ENCODE data around the gene SLMAP.

Gene SLMAP, protein sequence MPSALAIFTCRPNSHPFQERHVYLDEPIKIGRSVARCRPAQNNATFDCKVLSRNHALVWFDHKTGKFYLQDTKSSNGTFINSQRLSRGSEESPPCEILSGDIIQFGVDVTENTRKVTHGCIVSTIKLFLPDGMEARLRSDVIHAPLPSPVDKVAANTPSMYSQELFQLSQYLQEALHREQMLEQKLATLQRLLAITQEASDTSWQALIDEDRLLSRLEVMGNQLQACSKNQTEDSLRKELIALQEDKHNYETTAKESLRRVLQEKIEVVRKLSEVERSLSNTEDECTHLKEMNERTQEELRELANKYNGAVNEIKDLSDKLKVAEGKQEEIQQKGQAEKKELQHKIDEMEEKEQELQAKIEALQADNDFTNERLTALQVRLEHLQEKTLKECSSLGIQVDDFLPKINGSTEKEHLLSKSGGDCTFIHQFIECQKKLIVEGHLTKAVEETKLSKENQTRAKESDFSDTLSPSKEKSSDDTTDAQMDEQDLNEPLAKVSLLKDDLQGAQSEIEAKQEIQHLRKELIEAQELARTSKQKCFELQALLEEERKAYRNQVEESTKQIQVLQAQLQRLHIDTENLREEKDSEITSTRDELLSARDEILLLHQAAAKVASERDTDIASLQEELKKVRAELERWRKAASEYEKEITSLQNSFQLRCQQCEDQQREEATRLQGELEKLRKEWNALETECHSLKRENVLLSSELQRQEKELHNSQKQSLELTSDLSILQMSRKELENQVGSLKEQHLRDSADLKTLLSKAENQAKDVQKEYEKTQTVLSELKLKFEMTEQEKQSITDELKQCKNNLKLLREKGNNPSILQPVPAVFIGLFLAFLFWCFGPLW

DNA sequence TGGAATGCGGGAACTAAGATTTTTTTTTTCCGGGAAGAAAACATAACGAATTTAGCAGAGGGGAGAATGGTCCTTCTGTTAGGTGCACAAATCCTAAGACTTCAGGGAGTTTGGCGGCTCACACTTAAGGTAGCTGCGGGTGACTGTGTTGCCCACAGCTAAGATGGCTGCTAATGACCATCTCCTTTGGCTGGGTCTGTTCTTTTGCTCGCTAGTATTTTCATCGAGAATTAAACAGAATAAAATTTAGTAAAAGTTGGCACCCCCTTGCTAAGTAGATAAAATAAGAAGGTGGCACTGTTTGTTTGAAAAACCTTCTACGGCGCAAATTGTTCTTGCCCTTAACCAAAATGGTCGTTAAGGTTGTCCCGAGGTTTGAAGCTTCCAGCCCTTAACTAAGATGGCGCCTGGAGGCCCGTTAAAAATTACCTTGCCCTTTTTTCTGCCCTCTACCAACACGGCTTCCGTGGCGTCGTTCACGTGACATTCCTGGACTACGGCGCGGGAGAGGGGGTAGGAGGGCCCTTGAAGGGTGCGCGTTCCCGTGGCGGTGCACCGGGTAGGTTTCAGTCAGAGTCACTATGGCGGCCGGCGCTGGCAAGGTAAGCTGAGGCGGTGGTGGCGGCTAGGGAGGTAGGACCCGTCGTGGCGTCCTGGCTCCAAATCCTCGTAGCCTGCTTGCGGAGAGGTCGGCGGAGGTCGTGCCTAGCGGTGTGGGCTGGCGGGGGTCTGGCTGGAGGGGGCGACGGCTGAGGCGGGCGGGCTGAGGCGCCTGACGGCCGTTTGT lies at the start of gene SLMAP:
Gene SLMAP, plus strand, starts transcription at position 569 of the 787 bp plus-strand sequence. CDS start 1,343 bp downstream, outside the sequence.
- peak; percentile 95 for DNase-seq

DNA sequence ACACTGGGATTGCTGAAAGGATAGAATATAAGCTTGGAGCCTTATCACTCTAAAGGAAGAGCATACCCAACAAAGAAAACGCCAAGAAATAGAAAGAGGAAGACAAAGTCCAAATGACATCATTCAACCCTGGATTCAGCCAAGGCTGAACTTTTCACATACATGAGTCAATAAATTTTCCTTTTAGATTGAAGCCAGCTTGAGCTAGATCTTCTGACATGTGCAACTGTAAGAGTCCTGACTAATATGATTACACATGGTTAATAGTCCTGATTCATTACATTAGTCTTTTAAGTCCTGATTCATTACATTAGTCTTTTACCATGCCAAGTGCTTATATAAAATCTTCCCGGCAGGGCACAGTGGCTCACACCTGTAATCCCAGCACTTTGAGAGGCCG lies 49.6 kb upstream of the SLMAP start:
- peak; percentile 33 for DNase-seq

- no peak for DNase-seq
These were observed 47.1 kb upstream of the SLMAP start for GRCh38 chr3:57709031-57709430.

GRCh38 chr3:57709559-57709958 lies 46.5 kb upstream of the SLMAP start:
- no peak for DNase-seq

DNA sequence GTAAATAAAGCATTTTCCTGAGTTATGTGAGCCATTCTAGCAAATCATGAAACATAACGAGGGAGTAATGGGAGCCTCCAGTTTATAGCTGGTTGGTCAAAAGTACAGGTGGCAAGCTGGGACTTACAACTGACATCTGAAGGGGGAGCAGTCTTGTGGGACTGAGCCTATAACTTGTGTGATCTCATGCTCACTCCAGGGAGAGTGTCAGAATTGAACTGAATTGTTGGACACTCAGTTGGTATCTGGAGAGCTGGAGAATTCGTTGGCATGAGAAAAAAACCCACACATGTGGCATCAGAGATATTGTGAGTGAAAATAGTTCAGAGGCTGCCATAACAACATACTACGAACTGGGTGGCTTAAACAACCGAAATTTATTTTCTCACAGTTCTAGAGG lies 40.4 kb upstream of the SLMAP start:
- no peak for DNase-seq

DNA sequence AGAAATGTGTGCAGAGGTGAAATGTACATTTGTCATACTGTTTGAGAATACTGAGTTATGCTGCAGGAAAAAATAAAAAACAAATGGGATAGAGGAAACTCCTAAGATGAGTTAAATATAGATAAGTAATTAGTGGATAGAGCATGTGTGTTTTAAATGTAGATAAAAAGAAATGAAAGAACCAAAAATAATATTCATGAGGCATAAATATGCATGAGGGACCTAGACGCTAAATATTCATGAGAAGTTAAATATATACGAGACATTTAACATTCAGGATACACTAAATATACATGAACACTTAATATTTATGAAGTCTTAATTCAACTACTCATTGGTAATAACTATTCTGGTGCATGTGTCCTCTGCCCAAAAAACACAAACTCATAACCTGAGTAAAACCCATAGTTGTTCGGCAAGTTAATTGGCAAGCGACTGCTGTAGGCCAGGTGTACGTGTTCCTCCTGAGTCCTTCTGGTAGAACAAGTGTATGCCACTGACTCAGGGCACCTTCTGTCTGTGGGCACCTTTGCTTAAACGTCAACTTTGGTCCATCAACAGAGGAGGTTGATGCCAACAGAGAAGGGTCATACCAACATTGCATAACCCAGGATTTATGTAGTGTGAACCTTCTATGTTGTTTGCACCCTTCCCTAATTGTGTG lies 38.8 kb upstream of the SLMAP start:
- no peak for DNase-seq

GRCh38 chr3:57718118-57718517 lies 38.0 kb upstream of the SLMAP start:
- DNase-seq: no peak

DNA sequence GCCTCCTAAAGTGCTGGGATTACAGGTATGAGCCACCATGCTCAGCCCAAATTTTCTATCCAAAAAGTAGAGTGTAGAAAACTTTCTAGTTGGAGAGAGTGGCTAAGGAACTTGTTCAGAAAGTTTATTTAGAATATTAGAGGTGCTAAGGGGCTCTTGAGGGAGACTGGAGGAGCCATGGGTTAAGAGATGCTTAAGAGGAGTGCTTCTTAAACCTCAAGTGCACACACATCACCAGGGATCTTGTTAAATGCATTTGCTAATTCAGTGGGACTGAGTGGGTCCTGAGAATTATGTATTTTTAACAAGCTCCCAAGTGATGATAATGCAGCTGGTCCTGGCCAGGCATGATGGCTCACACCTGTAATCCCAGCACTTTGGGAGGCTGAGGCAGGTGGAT lies 29.7 kb upstream of the SLMAP start:
- no peak for DNase-seq

GRCh38 chr3:57727106-57727505 lies 29.0 kb upstream of the SLMAP start:
- DNase-seq: no peak

- no peak for DNase-seq
These were observed 26.6 kb upstream of the SLMAP start for GRCh38 chr3:57729334-57730045.

- no peak for DNase-seq
These were observed 25.4 kb upstream of the SLMAP start for GRCh38 chr3:57730682-57731081.

- no peak for DNase-seq
These were observed 24.8 kb upstream of the SLMAP start for GRCh38 chr3:57731311-57731710.

DNA sequence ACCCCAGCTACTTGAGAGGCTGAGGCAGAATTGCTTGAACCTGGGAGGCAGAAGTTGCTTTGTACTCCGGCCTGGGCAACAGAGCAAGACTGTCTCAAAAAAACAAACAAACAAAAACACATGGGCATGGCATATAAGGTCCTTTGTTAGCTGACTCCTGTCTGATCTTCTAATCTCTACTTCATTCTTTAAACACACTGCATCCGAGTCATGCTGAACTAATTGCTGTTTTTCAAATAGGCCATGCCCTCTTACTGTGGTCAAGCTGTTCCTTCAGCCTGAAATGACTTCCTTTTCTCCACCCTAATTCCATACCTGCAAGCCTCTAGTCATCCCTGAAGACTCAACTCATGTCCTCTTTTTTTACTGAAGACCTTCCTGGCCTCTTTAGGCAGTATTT lies 22.3 kb upstream of the SLMAP start:
- DNase-seq: no peak

- no peak for DNase-seq
These were observed 20.7 kb upstream of the SLMAP start for GRCh38 chr3:57735405-57735804.

DNA sequence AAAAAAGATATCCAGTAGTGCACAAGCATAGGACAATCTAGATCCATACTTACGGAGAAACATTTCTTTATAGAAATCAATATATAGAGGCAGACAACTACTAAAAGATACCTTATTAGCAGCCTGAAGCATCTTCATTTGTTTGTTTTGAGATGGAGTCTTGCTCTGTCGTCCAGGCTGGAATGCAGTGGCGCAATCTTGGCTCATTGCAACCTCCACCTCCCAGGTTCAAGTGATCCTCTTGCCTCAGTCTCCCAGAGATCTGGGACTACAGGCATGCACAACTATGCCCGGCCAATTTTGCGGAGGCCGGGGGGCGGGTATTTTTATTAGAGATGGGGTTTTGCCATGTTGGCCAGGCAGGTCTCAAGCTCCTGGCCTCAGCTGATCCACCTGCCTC lies 18.3 kb upstream of the SLMAP start:
- no peak for DNase-seq

GRCh38 chr3:57738391-57738790 lies 17.7 kb upstream of the SLMAP start:
- DNase-seq: no peak

- DNase-seq: no peak
These were observed 16.1 kb upstream of the SLMAP start for GRCh38 chr3:57740027-57740426.

- no peak for DNase-seq
These were observed 12.6 kb upstream of the SLMAP start for GRCh38 chr3:57743496-57743895.

- DNase-seq: no peak
These were observed 11.0 kb upstream of the SLMAP start for GRCh38 chr3:57745101-57745500.

DNA sequence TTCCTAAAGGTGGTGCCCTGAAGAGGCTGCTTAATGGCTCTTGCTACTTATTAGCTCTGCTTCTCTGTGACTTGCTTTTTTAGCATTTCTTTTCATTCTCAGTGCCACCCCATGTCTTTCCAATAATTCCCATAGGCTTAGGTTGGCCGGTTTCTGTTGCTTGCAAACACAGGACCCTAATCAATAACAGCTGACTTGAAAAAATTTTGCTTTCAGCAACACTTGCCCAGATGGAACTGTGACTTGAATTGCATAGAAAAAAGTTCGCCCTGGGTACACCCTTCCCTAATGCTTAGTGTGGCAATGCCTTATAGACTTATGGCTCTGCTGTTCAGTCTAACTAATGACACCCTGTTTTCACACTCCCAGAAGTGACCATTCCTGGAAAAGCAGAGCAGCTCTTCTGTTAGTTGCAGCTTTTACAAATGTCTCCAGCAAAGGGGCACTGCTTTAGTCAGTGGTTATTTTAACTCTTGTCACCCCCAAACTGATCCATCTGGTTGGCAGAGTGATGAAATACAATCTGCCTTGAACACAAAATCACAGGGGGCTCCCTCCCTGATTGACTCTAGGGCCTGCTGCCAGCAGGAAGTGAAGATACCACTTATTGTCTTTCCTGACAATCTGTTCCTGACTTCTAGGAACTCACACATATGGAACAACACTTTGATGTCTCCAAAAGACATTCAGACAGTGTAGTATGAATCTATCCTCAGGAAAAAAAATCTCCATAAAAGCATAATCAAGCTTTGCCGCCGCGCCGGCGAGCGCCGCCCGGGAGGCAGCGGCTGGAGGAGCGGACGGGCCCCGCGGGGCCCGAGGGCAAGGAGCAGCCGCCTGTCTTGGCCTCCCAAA lies 9.7 kb upstream of the SLMAP start:
- DNase-seq: no peak

DNA sequence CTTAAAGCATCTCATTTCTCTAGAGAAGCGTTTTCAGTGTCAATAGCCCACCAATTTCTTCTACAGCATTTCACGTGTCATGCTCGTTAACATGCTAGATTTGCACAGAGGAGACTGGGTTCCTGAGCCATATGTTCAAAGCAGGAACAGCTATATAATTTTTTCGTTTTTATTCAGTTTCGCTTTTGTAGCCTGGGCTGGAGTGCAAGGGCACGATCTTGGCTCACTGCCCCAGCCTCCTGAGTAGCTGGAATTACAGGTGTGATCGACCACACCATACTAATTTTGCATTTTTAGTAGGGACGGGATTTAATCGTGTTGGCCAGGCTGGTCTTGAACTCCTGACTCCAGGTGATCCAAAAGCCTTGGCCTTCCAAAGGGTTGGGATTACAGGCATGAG lies 6.6 kb upstream of the SLMAP start:
- DNase-seq: no peak

Measured in amniotic stem cell (primary cell).